H1 (cell line): ENCODE results near the gene BRPF1. TPM values are rescaled to one million over a fixed set of nuclear protein-coding genes. Genes with fewer than 3 reads are reported as not detected.

Experiments used
- CTCF ChIA-PET: fragments of 300-600 bp; sonication (Branson Sonifier 250); formaldehyde crosslinking; loops from one replicate; lab custom pipeline; 2021; ENCODE audit not compliant: partially characterized antibody; lab: Charles Lee
- POLR2A ChIA-PET: fragments of 300-600 bp; sonication (Branson Sonifier 250); formaldehyde crosslinking; loops from one replicate; lab custom pipeline; 2021; ENCODE audit warnings: inconsistent platforms; ENCODE audit not compliant: partially characterized antibody; lab: Charles Lee
- DNase-seq, 2 experiments: peaks; one replicate each; pipeline versions ENCODE4 v3.0.0 to v3.0.0-alpha.2; 2010 to 2022; ENCODE audit warnings: low spot score in 2 of 2, low read depth in 1 of 2, mixed read lengths in 1 of 2
- FAIRE-seq: peaks from 2 replicates; lab custom pipeline; 2011; peaks lifted over from hg19 to GRCh38; lab: Jason Lieb, UNC
- H2AFZ ChIP-seq: 2 replicates; pipeline ENCODE4 v1.8.1; 2012; ENCODE audit warnings: low read length, inconsistent platforms
- H2AK5ac ChIP-seq: 2 replicates; pipeline ENCODE4 v1.6.1; 2013; ENCODE audit warnings: low read depth, low read length
- H2BK120ac ChIP-seq: replicated peaks from 2 replicates; pipeline ENCODE3; 2013; ENCODE audit warnings: low read depth, low read length, inconsistent platforms
- H2BK12ac ChIP-seq: 2 replicates; pipeline ENCODE4 v1.6.1; 2013; ENCODE audit warnings: low read depth, low read length
- H2BK15ac ChIP-seq: 2 replicates; pipeline ENCODE4 v1.6.1; 2013; ENCODE audit warnings: low read length
- H2BK20ac ChIP-seq: 2 replicates; pipeline ENCODE4 v1.6.1; 2013; ENCODE audit warnings: low read length
- H2BK5ac ChIP-seq: 2 replicates; pipeline ENCODE4 v1.6.1; 2013; ENCODE audit warnings: low read depth, low read length
- H3K14ac ChIP-seq: 2 replicates; pipeline ENCODE4 v1.6.1; 2013; ENCODE audit warnings: inconsistent platforms; ENCODE audit not compliant: insufficient read length
- H3K18ac ChIP-seq: 2 replicates; pipeline ENCODE4 v1.6.1; 2013; ENCODE audit warnings: low read length; ENCODE audit errors: extremely low read depth
- H3K23ac ChIP-seq: 2 replicates; pipeline ENCODE4 v1.6.1; 2013; ENCODE audit warnings: inconsistent platforms; ENCODE audit not compliant: insufficient read length
- H3K23me2 ChIP-seq: 2 replicates; pipeline ENCODE4 v1.6.1; 2013; ENCODE audit warnings: low read depth, low read length
- H3K27ac ChIP-seq: 2 replicates; pipeline ENCODE4 v1.6.1; 2011; ENCODE audit warnings: low read depth, low read length, inconsistent platforms
- H3K27me3 ChIP-seq, 4 experiments: replicated peaks in 1 of 4; 1 replicate in 1 of 4; 2 replicates in 3 of 4; pipeline versions ENCODE4 v1.6.1 to v1.8.1; 2011 to 2013; ENCODE audit warnings: low read length in 3 of 4, mild to moderate bottlenecking in 3 of 4, inconsistent platforms in 2 of 4, mixed read lengths in 2 of 4, moderate library complexity in 1 of 4; ENCODE audit not compliant: control insufficient read depth in 3 of 4, insufficient read depth in 3 of 4; ENCODE audit errors: extremely low read depth in 1 of 4
- H3K36me3 ChIP-seq, 4 experiments: 2 replicates each; pipeline versions ENCODE4 v1.6.1 to v1.8.1; 2011 to 2013; ENCODE audit warnings: mild to moderate bottlenecking in 4 of 4, low read length in 3 of 4, moderate library complexity in 2 of 4, control low read depth in 1 of 4, inconsistent platforms in 1 of 4; ENCODE audit not compliant: insufficient read depth in 4 of 4, control insufficient read depth in 2 of 4
- H3K4ac ChIP-seq: replicated peaks from 2 replicates; pipeline ENCODE3; 2013; ENCODE audit warnings: low read length, low read depth, mixed read lengths, inconsistent platforms; ENCODE audit not compliant: insufficient read length
- H3K4me1 ChIP-seq, 4 experiments: replicated peaks in 1 of 4; 1 replicate in 1 of 4; 2 replicates in 3 of 4; pipeline versions ENCODE4 v1.6.1 to v1.8.1; 2011 to 2013; ENCODE audit warnings: low read length in 3 of 4, inconsistent platforms in 2 of 4, mixed read lengths in 1 of 4; ENCODE audit not compliant: insufficient read depth in 4 of 4, control insufficient read depth in 3 of 4
- H3K4me2 ChIP-seq, 2 experiments: 2 replicates each; pipeline versions ENCODE4 v1.6.1 to v1.8.1; 2011 to 2013; ENCODE audit warnings: low read depth in 2 of 2, low read length in 2 of 2, control low read depth in 1 of 2, inconsistent platforms in 1 of 2, mild to moderate bottlenecking in 1 of 2; ENCODE audit not compliant: insufficient read depth in 1 of 2
- H3K4me3 ChIP-seq, 4 experiments: fragments of 200-600, 300-600 bp in 1 of 4; sonication (generic), shearing (Covaris generic), sonication (Bioruptor Twin) in 1 of 4; 2 replicates each; pipeline versions ENCODE4 v1.5.1 to v1.8.1; 2011 to 2016; ENCODE audit warnings: low read length in 4 of 4, low read depth in 3 of 4, control low read depth in 2 of 4, inconsistent platforms in 2 of 4, mild to moderate bottlenecking in 2 of 4, mixed read lengths in 1 of 4, moderate library complexity in 1 of 4; ENCODE audit not compliant: insufficient read depth in 2 of 4; ENCODE audit errors: extremely low read depth in 1 of 4
- H3K56ac ChIP-seq: replicated peaks from 2 replicates; pipeline ENCODE3; 2013; ENCODE audit warnings: low read depth, mild to moderate bottlenecking, mixed read lengths, low read length, inconsistent platforms; ENCODE audit not compliant: insufficient read length
- H3K79me1 ChIP-seq: 2 replicates; pipeline ENCODE4 v1.6.1; 2013; ENCODE audit warnings: low read depth, low read length, control low read depth
- H3K79me2 ChIP-seq, 2 experiments: 2 replicates each; pipeline versions ENCODE4 v1.6.1 to v1.8.1; 2012 to 2013; ENCODE audit warnings: low read length in 2 of 2, mild to moderate bottlenecking in 2 of 2, inconsistent platforms in 1 of 2; ENCODE audit not compliant: insufficient read depth in 2 of 2, control insufficient read depth in 1 of 2
- H3K9ac ChIP-seq, 4 experiments: replicated peaks in 1 of 4; 1 replicate in 1 of 4; 2 replicates in 3 of 4; pipeline versions ENCODE4 v1.6.1 to v1.8.1; 2011 to 2013; ENCODE audit warnings: low read depth in 3 of 4, low read length in 3 of 4, control low read depth in 2 of 4, mild to moderate bottlenecking in 2 of 4, moderate library complexity in 2 of 4, inconsistent platforms in 1 of 4; ENCODE audit errors: extremely low read depth in 1 of 4
- H3K9me3 ChIP-seq, 2 experiments: 2 replicates each; pipeline versions ENCODE4 v1.6.1 to v1.8.1; 2012 to 2013; ENCODE audit warnings: mild to moderate bottlenecking in 2 of 2, moderate library complexity in 2 of 2, control low read depth in 1 of 2, inconsistent platforms in 1 of 2, low read depth in 1 of 2, low read length in 1 of 2, mixed read lengths in 1 of 2; ENCODE audit not compliant: insufficient read depth in 2 of 2
- H4K20me1 ChIP-seq, 2 experiments: replicated peaks in 1 of 2; 2 replicates each; pipeline versions ENCODE3 to v1.8.1; 2011 to 2013; ENCODE audit warnings: inconsistent platforms in 2 of 2, low read length in 2 of 2, mild to moderate bottlenecking in 1 of 2; ENCODE audit not compliant: insufficient read depth in 2 of 2, control insufficient read depth in 1 of 2
- H4K5ac ChIP-seq: 2 replicates; pipeline ENCODE4 v1.6.1; 2013; ENCODE audit warnings: low read length, low read depth, mixed read lengths, inconsistent platforms; ENCODE audit not compliant: insufficient read length
- H4K8ac ChIP-seq: 2 replicates; pipeline ENCODE4 v1.8.0; 2013; ENCODE audit warnings: mild to moderate bottlenecking, moderate library complexity, low read length, inconsistent platforms; ENCODE audit not compliant: insufficient read depth; ENCODE audit errors: extremely low read depth
- H4K91ac ChIP-seq: replicated peaks from 2 replicates; pipeline ENCODE3; 2013; ENCODE audit warnings: low read length, mixed read lengths, inconsistent platforms; ENCODE audit not compliant: insufficient read length
- NANOG ChIP-seq: IDR thresholded peaks from 2 replicates; pipeline ENCODE4 v1.6.1; 2011; ENCODE audit warnings: low read length, low read depth, mild to moderate bottlenecking, inconsistent platforms; ENCODE audit not compliant: insufficient read depth, poor library complexity, severe bottlenecking
- NRF1 ChIP-seq: IDR thresholded peaks from 2 replicates; pipeline ENCODE4 v1.6.1; 2011; ENCODE audit warnings: mild to moderate bottlenecking, low read depth, low read length, improper control_type of control experiment
- POU5F1 ChIP-seq: IDR thresholded peaks from 2 replicates; pipeline ENCODE4 v1.6.1; 2011; ENCODE audit warnings: low read depth, mild to moderate bottlenecking, low read length, moderate library complexity
- RNF2 ChIP-seq: fragments of 200-900, 300-1000 bp; sonication (generic); IDR thresholded peaks from 2 replicates; pipeline ENCODE4 v1.7.1; 2016; ENCODE audit warnings: borderline replicate concordance, low read depth, mild to moderate bottlenecking, antibody characterized with exemption, low read length; ENCODE audit not compliant: poor library complexity, severe bottlenecking; ENCODE audit errors: missing control alignments
- SIRT6 ChIP-seq: IDR thresholded peaks from one replicate; pipeline ENCODE4 v1.7.1; 2012; ENCODE audit warnings: low read length, inconsistent platforms
- SP4 ChIP-seq: IDR thresholded peaks from 2 replicates; pipeline ENCODE4 v1.6.1; 2012; ENCODE audit warnings: low read length, inconsistent platforms
- whole genome bisulfite sequencing, 2 experiments: shearing (Covaris generic) in 1 of 2; methylation state at CpG; one replicate each; pipeline versions ENCODE4 v1.1.6 to v1.1.7; 2013 to 2015; ENCODE audit warnings: low lambda C conversion rate in 2 of 2, mixed read lengths in 2 of 2, inconsistent platforms in 1 of 2, low coverage in 1 of 2, missing lambda C conversion rate in 1 of 2; ENCODE audit not compliant: insufficient replicate concordance in 2 of 2, insufficient coverage in 1 of 2, insufficient read length in 1 of 2; ENCODE audit errors: extremely low coverage in 1 of 2, missing lambda C conversion rate in 1 of 2; 5-methylcytosine and 5-hydroxymethylcytosine counted together
- polyA plus RNA-seq, 7 experiments: library from polyadenylated mRNA; depleted of rRNA in 3 of 7; stranded (reverse) in 5 of 7; unstranded in 2 of 7; fragments of >200 nt in 5 of 7; fragments of 200-250 nt in 2 of 7; gene quantifications; 1 replicate in 5 of 7; 2 replicates in 1 of 7; 4 replicates in 1 of 7; pipeline versions ENCODE4 v1.2.1 to v1.2.3, GENCODE V29; 2011 to 2013; ENCODE audit warnings: missing spikeins in 2 of 7, mixed read lengths in 2 of 7
- total RNA-seq: library from RNA; stranded (reverse); fragmentation: NEBNext Ultra II Directional; extraction: Animal tissue kit (Norgen Biotek cat#: 25700); gene quantifications from 2 replicates; pipeline ENCODE4 v1.2.1, GENCODE V29; 2021

The BRPF1 gene
- total and polyA plus RNA-seq, 2 of the 8 experiments (the other 6 are each of a cell fraction or from before 2014, with no cell fraction given): 11.3 to 21.7 TPM

GRCh38 chr3:9686703-9687102, 44.8 kb upstream of the BRPF1 start:
- no peak for TF ChIP-seq SIRT6
- no peak for TF ChIP-seq RNF2
- TF ChIP-seq NRF1: no peak
- no peak for TF ChIP-seq NANOG
- no peak for TF ChIP-seq POU5F1
- TF ChIP-seq SP4: no peak
- Histone ChIP-seq H3K56ac (no peak overlapping the region), H4K5ac (no peak overlapping the region), H2BK15ac (no peak overlapping the region), H2AFZ (no peak overlapping the region), H2AK5ac (no peak overlapping the region), H3K4me1 (no peaks in the 10 kb centered on the region), H3K36me3 (peaks cover 14 to 48% (median 25%) of the 10 kb centered on the region in 4 experiments; a peak in 7 of 8 replicates), H4K20me1 (peaks cover 1 to 2% of the 10 kb centered on the region in 2 experiments), H2BK12ac (no peak overlapping the region), H2BK5ac (no peak overlapping the region), H3K23ac (no peak overlapping the region), H3K27me3 (no peaks in the 10 kb centered on the region), H3K23me2 (no peaks in the 10 kb centered on the region), H4K8ac (no peak overlapping the region), H3K4me2 (no peak overlapping the region), H3K79me1 (no peaks in the 10 kb centered on the region), H3K27ac (no peak overlapping the region), H3K9ac (no peak overlapping the region), H3K4ac (no peak overlapping the region), H2BK20ac (no peak overlapping the region), H3K14ac (no peak overlapping the region), H3K9me3 (no peaks in the 10 kb centered on the region), H3K4me3 (no peak overlapping the region), H2BK120ac (no peak overlapping the region), H3K18ac (no peak overlapping the region), H4K91ac (no peak overlapping the region), H3K79me2 (no peaks in the 10 kb centered on the region)
- no peak for FAIRE-seq
- POLR2A ChIA-PET: interaction anchor here (1.2 kb wide), 1 partner anchor 289 kb away, joined by 3 read pairs; the partner anchor contains the start of gene SETD5
- 83% methylated on average over 3 of the region's 3 CpGs; no CpG with 5 or more reads in 1 of the 2 experiments for WGBS, 2 experiments
- DNase-seq: no peak
- CTCF ChIA-PET: interaction anchor here (0.6 to 1.5 kb wide), 5 partner anchors 8 to 182 kb away, joined by 3 to 9 read pairs (median 3); no protein-coding TSS in a partner anchor
